Epithelial cell of proximal tubule (primary cell): ENCODE measurements around the gene KLHL3. TPM values are rescaled to one million over a fixed set of nuclear protein-coding genes. Genes with fewer than 3 reads are reported as not detected.

Source experiments
- DNase-seq: peaks from one replicate; pipeline ENCODE4 v3.0.0-alpha.2; 2011; ENCODE audit warnings: low read depth
- H3K4me3 ChIP-seq: 2 replicates; pipeline ENCODE4 v1.5.1; 2011; ENCODE audit warnings: low read depth, mild to moderate bottlenecking, low read length
- total RNA-seq: library from RNA; depleted of rRNA; stranded (reverse); fragments of >200 nt; gene quantifications from 2 replicates; pipeline ENCODE4 v1.2.3, GENCODE V29; 2015
- TF ChIP-seq, protein P1 (sequence below): conservative IDR thresholded peaks from 2 replicates; pipeline ENCODE4 v1.5.1; 2012; ENCODE audit warnings: low read depth, mild to moderate bottlenecking, low read length

KLHL3 gene
- total RNA-seq, 1 donor from 2014 or later: 1.1 TPM

DNA sequence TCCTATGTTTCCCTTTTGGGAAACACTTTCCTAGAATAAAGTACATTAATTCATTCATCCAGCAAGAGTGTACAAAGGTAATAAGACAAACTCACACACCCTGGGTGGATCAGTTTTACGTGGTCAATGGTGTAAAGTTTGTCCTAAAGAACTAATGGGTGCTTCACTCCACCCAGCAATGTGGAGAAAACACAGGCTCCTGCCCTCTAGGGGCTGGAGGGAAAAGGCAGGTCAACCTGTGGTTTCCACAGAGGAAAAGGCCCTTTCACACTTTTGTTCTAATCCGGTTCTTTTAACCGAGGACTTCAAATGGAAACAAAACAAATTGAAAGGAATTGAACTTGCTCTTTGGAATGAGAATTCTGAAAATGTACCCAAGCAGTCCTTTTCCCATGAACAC is 155.9 kb downstream of the KLHL3 start:
- TF ChIP-seq, protein P1, sequence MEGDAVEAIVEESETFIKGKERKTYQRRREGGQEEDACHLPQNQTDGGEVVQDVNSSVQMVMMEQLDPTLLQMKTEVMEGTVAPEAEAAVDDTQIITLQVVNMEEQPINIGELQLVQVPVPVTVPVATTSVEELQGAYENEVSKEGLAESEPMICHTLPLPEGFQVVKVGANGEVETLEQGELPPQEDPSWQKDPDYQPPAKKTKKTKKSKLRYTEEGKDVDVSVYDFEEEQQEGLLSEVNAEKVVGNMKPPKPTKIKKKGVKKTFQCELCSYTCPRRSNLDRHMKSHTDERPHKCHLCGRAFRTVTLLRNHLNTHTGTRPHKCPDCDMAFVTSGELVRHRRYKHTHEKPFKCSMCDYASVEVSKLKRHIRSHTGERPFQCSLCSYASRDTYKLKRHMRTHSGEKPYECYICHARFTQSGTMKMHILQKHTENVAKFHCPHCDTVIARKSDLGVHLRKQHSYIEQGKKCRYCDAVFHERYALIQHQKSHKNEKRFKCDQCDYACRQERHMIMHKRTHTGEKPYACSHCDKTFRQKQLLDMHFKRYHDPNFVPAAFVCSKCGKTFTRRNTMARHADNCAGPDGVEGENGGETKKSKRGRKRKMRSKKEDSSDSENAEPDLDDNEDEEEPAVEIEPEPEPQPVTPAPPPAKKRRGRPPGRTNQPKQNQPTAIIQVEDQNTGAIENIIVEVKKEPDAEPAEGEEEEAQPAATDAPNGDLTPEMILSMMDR: peak; percentile 55
- DNase-seq: no peak
- no peak overlapping the region for H3K4me3 ChIP-seq

DNA sequence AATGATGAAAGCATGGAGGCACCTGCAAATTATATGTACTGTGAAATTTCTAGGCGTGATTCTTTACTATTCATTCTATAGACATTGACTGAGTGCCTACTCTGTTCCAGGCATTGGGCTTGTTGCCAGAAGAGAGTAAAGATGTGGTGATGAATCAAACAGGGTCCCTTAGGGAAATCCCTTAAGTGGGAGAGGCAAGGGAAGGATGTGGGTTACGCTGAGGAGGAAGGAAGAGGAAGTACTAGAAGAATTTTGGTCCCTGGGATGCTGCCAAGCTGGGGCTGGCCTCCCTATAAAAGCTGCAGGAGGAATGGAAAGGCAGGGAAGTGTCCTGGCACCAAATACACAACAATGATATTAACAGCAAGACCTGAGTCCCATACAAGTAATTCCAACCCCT is 160.0 kb downstream of the KLHL3 start:
- no peak overlapping the region for H3K4me3 ChIP-seq
- TF ChIP-seq, protein P1: no peak
- DNase-seq: no peak

DNA sequence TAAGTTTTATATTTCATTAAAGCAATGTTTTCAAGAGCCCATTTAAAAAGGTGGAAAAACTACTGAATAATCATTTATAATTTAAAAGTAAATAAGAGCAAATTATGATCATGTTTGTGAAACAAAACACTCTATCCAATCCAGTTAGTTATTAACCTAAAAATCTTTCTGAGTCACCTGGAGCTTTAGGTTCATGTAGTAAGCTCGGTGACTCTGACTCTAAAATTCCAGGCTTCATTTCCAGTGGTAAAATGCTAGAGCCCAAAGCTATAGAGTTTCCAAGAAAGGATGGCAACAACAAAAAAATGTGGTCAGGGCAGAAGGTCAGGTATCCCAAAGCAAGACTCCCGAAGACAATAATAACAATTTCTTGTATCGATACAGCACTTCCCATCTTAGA is 160.7 kb downstream of the KLHL3 start:
- TF ChIP-seq, protein P1: no peak
- no peak for DNase-seq
- no peak overlapping the region for H3K4me3 ChIP-seq

DNA sequence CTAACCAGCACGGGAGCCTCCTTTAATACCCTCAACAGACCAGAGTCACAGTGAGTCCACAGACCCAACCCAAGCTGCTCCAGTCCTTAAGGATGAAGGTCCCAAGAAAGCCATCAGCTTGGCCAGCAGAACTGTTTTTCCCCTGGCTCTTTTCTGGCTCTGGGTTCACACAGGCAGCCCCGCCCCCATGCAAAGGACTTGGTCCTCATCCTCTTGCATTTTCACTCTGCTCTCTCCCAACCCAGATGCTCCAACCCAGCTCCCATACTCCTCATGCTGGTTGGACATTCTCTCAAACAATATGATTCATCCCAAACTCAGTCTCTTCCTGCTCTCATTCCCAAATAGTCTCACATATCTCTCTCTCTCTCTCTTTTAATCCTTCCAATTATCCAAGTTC is 162.5 kb downstream of the KLHL3 start:
- H3K4me3 ChIP-seq: no peak overlapping the region
- TF ChIP-seq, protein P1: no peak
- DNase-seq: no peak

DNA sequence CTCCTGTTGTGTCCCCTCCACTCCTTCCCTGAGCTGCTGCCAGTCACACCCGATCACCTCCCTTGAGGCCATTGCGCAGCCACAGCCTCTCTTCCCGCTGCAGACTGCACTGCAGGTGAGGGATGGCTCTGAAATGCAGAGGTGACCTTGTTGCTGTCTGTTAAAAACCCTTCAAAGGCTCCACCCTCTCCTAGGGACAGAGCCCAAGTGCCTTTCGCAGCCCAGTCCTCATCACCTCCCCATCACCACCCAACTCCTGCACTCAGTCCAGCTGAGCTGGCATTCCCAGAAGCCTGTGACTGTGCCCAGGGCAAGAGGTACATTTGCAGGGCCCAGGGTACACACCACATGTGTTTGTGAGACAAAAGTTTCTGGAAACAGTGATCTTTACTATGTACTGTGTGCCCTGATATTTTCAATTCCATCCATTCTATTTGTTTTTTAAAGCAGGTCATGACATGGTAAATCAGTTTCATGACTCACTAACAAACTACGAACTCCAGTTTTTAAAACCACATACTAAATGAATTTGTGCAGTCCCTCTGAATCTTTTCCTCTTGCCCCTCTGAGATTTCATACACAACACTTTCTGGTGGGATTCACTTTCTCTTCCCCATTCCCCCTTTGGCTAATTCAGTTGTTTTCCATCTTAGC is 163.7 kb downstream of the KLHL3 start:
- TF ChIP-seq, protein P1: no peak

DNA sequence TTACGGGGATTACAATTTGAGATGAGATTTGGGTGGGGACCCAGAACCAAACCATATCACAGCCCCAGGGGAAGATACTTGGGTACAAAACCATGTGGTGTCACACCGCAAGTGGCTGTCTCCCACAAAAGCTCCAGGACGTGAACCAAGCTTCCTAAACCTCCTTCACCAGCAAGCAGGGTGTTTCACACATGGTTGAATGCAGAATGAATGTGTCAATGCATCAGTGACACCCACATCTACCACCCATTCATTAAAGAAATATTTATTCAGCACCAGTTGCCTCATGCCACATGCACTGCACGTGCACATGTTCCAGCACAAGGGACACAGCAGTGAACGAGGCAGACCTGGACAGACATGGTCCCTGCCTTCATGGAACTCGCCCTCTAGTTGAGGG is 165.8 kb downstream of the KLHL3 start:
- no peak for DNase-seq

More for the DNA sequence above, 163.7 kb downstream of the KLHL3 start:
- no peak overlapping the region for H3K4me3 ChIP-seq
- DNase-seq: no peak

More for the DNA sequence above, 165.8 kb downstream of the KLHL3 start:
- H3K4me3 ChIP-seq: no peak overlapping the region
- TF ChIP-seq, protein P1: no peak

Other genes starting within 250 kb of the KLHL3 start
- gene SPOCK1, start 236.8 kb downstream of the KLHL3 start, total RNA-seq: 6.4 and 31.4 TPM in 2 replicates
- 10.4 and 13.3 TPM in 2 replicates for gene HNRNPA0, start 18.3 kb upstream of the KLHL3 start, total RNA-seq
- not detected in 2 replicates for gene MYOT, start 131.8 kb upstream of the KLHL3 start, total RNA-seq
- gene PKD2L2, start 153.4 kb upstream of the KLHL3 start, total RNA-seq: not detected in 2 replicates